ENCODE results near the gene RAB3IP.
"Not testable (repeated sequence)": the region's sequence is repeated elsewhere in the genome, so short reads cannot be mapped to it uniquely, and the experiment has no call there.

Gene RAB3IP

GRCh38 chr12:69789351-69789750 lies 50.7 kb downstream of the RAB3IP start:
- H3K4me3 ChIP-seq (ENCODE audit: insufficient read length, low read depth): no peak overlapping the region
- TF ChIP-seq YY1 (IDR thresholded peaks at IDR 0.05; ENCODE audit: insufficient read depth, insufficient read length) (no peak), SUZ12 (IDR thresholded peaks at IDR 0.05; ENCODE audit: extremely low read depth, insufficient read depth, insufficient read length) (no peak), ZNF274 (IDR thresholded peaks at IDR 0.05; ENCODE audit: low read depth, low read length) (no peak)
- peaks cover 16% of the 10 kb centered on the region for H3K36me3 ChIP-seq (ENCODE audit: insufficient read depth, insufficient read length, low read length)
- H3K9me3 ChIP-seq (ENCODE audit: insufficient read depth, low read length): peaks cover 14% of the 10 kb centered on the region
- no peaks in the 10 kb centered on the region for H3K27me3 ChIP-seq (ENCODE audit: insufficient read depth, insufficient read length)
- H3K9ac ChIP-seq (ENCODE audit: insufficient read length, low read depth): no peak overlapping the region
- no peaks in the 10 kb centered on the region for H3K4me1 ChIP-seq (ENCODE audit: insufficient read depth, insufficient read length)
- no peak for DNase-seq (ENCODE audit: low read depth, low spot score)

- no peak overlapping the region for H3K4me3 ChIP-seq (ENCODE audit: insufficient read length, low read depth)
- no peaks in the 10 kb centered on the region for H3K27me3 ChIP-seq (ENCODE audit: insufficient read depth, insufficient read length)
- no peak for DNase-seq (ENCODE audit: low read depth, low spot score)
Observed at GRCh38 chr12:69792533-69792932, 53.9 kb downstream of the RAB3IP start.

DNA sequence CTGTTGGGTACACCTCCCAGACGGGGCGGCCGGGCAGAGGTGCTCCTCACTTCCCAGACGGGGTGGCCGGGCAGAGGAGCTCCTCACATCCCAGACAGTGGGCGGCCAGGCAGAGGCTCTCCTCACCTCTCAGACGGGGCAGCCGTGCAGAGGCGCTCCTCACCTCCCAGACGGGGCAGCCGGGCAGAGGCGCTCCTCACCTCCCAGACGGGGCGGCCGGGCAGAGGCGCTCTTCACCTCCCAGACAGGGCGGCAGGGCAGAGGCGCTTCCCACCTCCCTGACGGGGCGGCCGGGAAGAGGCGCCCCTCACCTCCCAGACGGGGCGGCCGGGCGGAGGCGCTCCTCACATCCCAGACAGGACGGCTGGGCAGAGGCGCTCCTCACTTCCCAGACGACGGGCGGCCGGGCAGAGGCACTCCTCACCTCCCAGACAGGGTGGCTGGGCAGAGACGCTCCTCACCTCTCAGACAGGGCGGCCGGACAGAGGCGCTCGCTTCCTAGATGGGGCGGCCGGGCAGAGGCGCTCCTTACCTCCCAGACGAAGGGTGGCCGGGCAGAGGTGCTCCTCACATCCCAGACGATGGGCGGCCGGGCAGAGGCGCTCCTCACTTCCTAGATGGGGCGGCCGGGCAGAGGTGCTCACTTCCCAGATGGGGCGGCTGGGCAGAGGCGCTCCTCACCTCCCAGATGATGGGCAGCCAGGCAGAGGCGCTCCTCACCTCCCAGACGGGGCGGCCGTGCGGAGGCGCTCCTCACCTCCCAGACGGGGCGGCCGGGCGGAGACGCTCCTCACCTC lies 68.6 kb downstream of the RAB3IP start:
- H3K9me3 ChIP-seq (ENCODE audit: insufficient read depth, low read length): peaks cover 28% of the 10 kb centered on the region
- not testable (repeated sequence) for H3K4me1 ChIP-seq (ENCODE audit: insufficient read depth, insufficient read length); DNase-seq (ENCODE audit: low read depth, low spot score); H3K27me3 ChIP-seq (ENCODE audit: insufficient read depth, insufficient read length); H3K4me3 ChIP-seq (ENCODE audit: insufficient read length, low read depth); H3K9ac ChIP-seq (ENCODE audit: insufficient read length, low read depth); H3K36me3 ChIP-seq (ENCODE audit: insufficient read depth, insufficient read length, low read length)

More at GRCh38 chr12:69792533-69792932, 53.9 kb downstream of the RAB3IP start:
- peaks cover 18% of the 10 kb centered on the region for H3K9me3 ChIP-seq (ENCODE audit: insufficient read depth, low read length)
- H3K4me1 ChIP-seq (ENCODE audit: insufficient read depth, insufficient read length): no peaks in the 10 kb centered on the region
- H3K36me3 ChIP-seq (ENCODE audit: insufficient read depth, insufficient read length, low read length): peaks cover 21% of the 10 kb centered on the region
- TF ChIP-seq SUZ12 (IDR thresholded peaks at IDR 0.05; ENCODE audit: extremely low read depth, insufficient read depth, insufficient read length): no peak
- TF ChIP-seq ZNF274 (IDR thresholded peaks at IDR 0.05; ENCODE audit: low read depth, low read length): no peak
- no peak for TF ChIP-seq YY1 (IDR thresholded peaks at IDR 0.05; ENCODE audit: insufficient read depth, insufficient read length)
- H3K9ac ChIP-seq (ENCODE audit: insufficient read length, low read depth): no peak overlapping the region

GRCh38 chr12:69810870-69811498 lies 72.3 kb downstream of the RAB3IP start:
- no peak overlapping the region for H3K4me3 ChIP-seq (ENCODE audit: insufficient read length, low read depth)
- peaks cover 28% of the 10 kb centered on the region for H3K9me3 ChIP-seq (ENCODE audit: insufficient read depth, low read length)
- DNase-seq (ENCODE audit: low read depth, low spot score): no peak
- H3K9ac ChIP-seq (ENCODE audit: insufficient read length, low read depth): no peak overlapping the region
- TF ChIP-seq YY1 (IDR thresholded peaks at IDR 0.05; ENCODE audit: insufficient read depth, insufficient read length) (no peak), SUZ12 (IDR thresholded peaks at IDR 0.05; ENCODE audit: extremely low read depth, insufficient read depth, insufficient read length) (no peak), ZNF274 (IDR thresholded peaks at IDR 0.05; ENCODE audit: low read depth, low read length) (no peak)
- peaks cover 3% of the 10 kb centered on the region for H3K36me3 ChIP-seq (ENCODE audit: insufficient read depth, insufficient read length, low read length)
- H3K27me3 ChIP-seq (ENCODE audit: insufficient read depth, insufficient read length): no peaks in the 10 kb centered on the region
- H3K4me1 ChIP-seq (ENCODE audit: insufficient read depth, insufficient read length): no peaks in the 10 kb centered on the region

- no peak for DNase-seq (ENCODE audit: low read depth, low spot score)
- no peak overlapping the region for H3K9ac ChIP-seq (ENCODE audit: insufficient read length, low read depth)
- no peaks in the 10 kb centered on the region for H3K27me3 ChIP-seq (ENCODE audit: insufficient read depth, insufficient read length)
- no peaks in the 10 kb centered on the region for H3K4me1 ChIP-seq (ENCODE audit: insufficient read depth, insufficient read length)
- no peak overlapping the region for H3K4me3 ChIP-seq (ENCODE audit: insufficient read length, low read depth)
- H3K9me3 ChIP-seq (ENCODE audit: insufficient read depth, low read length): peaks cover 2% of the 10 kb centered on the region
- peaks cover 3% of the 10 kb centered on the region for H3K36me3 ChIP-seq (ENCODE audit: insufficient read depth, insufficient read length, low read length)
- TF ChIP-seq SUZ12 (IDR thresholded peaks at IDR 0.05; ENCODE audit: extremely low read depth, insufficient read depth, insufficient read length) (no peak), ZNF274 (IDR thresholded peaks at IDR 0.05; ENCODE audit: low read depth, low read length) (no peak), YY1 (IDR thresholded peaks at IDR 0.05; ENCODE audit: insufficient read depth, insufficient read length) (no peak)
Observed at GRCh38 chr12:69816082-69816481, 77.4 kb downstream of the RAB3IP start.

GRCh38 chr12:69821032-69821455 lies 82.4 kb downstream of the RAB3IP start:
- Histone ChIP-seq H3K9ac (ENCODE audit: insufficient read length, low read depth) (no peak overlapping the region), H3K4me3 (ENCODE audit: insufficient read length, low read depth) (no peak overlapping the region), H3K9me3 (ENCODE audit: insufficient read depth, low read length) (no peaks in the 10 kb centered on the region), H3K27me3 (ENCODE audit: insufficient read depth, insufficient read length) (no peaks in the 10 kb centered on the region), H3K4me1 (ENCODE audit: insufficient read depth, insufficient read length) (no peaks in the 10 kb centered on the region), H3K36me3 (ENCODE audit: insufficient read depth, insufficient read length, low read length) (no peaks in the 10 kb centered on the region)
- TF ChIP-seq SUZ12 (IDR thresholded peaks at IDR 0.05; ENCODE audit: extremely low read depth, insufficient read depth, insufficient read length) (no peak), ZNF274 (IDR thresholded peaks at IDR 0.05; ENCODE audit: low read depth, low read length) (no peak), YY1 (IDR thresholded peaks at IDR 0.05; ENCODE audit: insufficient read depth, insufficient read length) (no peak)
- DNase-seq (ENCODE audit: low read depth, low spot score): no peak

GRCh38 chr12:69821456-69822159 lies 82.9 kb downstream of the RAB3IP start:
- Histone ChIP-seq H3K4me1 (ENCODE audit: insufficient read depth, insufficient read length) (no peaks in the 10 kb centered on the region), H3K9ac (ENCODE audit: insufficient read length, low read depth) (no peak overlapping the region), H3K4me3 (ENCODE audit: insufficient read length, low read depth) (no peak overlapping the region), H3K36me3 (ENCODE audit: insufficient read depth, insufficient read length, low read length) (no peaks in the 10 kb centered on the region), H3K27me3 (ENCODE audit: insufficient read depth, insufficient read length) (no peaks in the 10 kb centered on the region), H3K9me3 (ENCODE audit: insufficient read depth, low read length) (no peaks in the 10 kb centered on the region)
- no peak for DNase-seq (ENCODE audit: low read depth, low spot score)
- TF ChIP-seq ZNF274 (IDR thresholded peaks at IDR 0.05; ENCODE audit: low read depth, low read length) (no peak), YY1 (IDR thresholded peaks at IDR 0.05; ENCODE audit: insufficient read depth, insufficient read length) (no peak), SUZ12 (IDR thresholded peaks at IDR 0.05; ENCODE audit: extremely low read depth, insufficient read depth, insufficient read length) (no peak)

Measured in NT2/D1 (cell line).